ENCODE results near the gene EPS8L3.
A peak's percentile ranks its signal among the peaks of the same experiment; 100 is the strongest.
"Not testable (repeated sequence)": the region's sequence is repeated elsewhere in the genome, so short reads cannot be mapped to it uniquely, and the experiment has no call there.

The EPS8L3 gene

DNA sequence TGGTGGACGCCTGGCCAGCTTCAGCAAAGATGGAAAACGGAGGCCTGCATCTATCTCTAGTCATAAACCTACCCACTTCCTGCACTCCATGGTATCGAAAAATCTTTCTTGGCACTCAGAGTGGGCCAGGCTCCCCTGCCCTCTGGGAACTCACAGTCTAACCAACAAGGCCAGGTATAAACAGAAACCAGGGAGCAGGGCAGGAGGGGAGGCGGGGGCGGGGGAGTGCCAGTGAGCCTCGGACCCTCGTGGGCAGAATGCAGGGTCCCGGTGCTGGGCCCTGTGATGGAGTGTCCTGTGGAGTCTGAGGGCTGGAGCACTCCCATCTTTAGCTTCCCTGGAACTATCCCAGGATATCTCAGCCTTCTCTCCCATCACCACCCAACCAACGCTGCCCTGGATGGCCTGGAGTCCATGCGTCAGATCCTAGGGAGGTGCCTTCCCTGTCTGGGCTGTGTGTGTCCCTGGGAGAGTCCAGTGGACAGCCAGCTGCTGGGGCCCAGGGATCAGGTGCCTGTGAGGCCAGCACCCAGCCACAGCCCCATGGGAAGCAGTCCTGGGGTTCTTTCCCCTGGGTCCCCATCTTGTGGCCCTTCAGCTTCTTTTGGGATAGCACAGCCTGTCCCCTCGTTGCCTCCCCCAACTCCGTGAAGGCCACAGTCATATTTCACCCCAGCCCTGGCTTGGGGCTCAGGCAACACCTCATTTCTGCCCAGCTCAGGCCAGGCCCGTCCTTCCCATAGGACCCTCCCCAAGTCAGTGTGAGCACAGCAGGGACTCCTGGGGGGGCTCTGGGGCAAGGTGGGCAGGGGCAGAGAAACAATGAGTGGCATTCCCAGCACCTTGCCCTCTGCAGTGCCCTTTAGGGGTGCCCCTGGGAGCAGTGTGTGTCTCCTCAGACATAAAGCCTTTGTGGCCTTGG, 1.1 kb upstream of the EPS8L3 start:
- no peak for DNase-seq (ENCODE audit: low read depth in 2 of 2)

DNA sequence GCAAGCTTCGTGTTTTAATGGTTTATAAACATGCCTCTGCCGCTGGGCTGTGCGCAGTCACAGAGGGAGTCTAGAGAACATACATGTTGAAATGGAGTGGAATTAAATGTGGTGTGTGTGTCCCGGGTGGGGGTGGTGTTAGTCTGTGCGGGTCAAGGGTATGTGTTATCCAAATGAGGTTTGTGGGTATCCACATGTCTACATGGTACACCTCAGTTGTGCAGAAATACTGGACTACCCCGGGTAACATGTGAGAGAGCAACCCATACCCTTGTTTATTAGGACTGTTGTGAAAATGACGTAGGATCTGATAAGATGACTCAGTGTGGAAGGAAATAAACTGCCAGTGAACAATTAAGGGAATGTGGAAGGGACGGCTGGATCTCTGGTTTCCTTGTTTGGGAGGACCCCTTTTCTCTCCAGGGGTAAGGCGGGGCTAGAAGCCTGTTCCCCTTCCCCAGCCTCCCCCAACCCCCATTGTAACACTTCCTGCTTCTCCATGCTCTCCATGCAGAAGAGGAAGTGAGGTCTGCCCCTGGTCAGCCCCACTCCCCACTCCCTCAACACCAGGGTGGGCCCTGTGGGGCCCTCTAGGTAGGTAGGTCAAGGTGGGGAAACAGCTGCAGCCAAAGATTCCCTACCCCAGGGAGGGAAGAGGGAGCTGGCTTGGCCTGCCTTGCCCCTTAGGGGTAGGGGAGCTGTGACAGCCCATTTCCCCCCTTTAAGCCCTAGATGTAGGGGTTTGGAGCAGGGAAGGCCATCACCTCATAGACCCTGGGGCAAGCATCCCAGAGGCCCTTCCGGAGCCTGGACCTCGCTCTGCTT, 690 bp downstream of the EPS8L3 start:
- peak in 1 of 2 experiments; percentile 36 for DNase-seq (ENCODE audit: low read depth in 2 of 2)

DNA sequence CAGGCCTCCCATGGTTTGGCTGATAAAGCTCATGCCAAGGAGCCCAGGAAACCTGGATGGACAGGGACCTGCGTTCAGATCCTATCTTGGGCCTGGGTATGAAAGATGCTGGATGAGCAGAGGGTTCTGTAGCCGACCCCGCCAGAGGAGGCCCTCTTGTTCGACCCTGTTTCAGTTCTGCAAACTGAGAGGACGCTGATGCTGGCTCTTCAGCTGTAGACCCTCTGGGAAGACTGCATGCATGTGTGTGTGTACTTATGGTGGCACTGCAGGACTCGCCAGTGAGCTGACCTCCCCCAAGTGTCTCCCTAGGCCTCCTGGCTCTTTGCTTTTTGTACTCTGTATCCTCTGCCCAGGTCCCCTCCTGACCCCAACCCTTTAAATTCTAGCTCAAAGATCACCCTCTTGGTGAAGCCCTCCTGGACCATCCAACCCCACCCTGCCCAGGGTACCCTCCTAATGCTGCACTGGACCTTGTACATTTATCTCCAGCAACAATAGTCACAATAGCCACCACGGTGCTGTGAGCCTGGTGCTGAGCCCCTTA, 1.6 kb downstream of the EPS8L3 start:
- DNase-seq (ENCODE audit: low read depth in 2 of 2): no peak

- DNase-seq (ENCODE audit: low read depth in 2 of 2): no peak
These were observed 2.3 kb downstream of the EPS8L3 start for GRCh38 chr1:109761227-109762038.

GRCh38 chr1:109760581-109761226, 3.0 kb downstream of the EPS8L3 start:
- no peak for DNase-seq (ENCODE audit: low read depth in 2 of 2)

DNA sequence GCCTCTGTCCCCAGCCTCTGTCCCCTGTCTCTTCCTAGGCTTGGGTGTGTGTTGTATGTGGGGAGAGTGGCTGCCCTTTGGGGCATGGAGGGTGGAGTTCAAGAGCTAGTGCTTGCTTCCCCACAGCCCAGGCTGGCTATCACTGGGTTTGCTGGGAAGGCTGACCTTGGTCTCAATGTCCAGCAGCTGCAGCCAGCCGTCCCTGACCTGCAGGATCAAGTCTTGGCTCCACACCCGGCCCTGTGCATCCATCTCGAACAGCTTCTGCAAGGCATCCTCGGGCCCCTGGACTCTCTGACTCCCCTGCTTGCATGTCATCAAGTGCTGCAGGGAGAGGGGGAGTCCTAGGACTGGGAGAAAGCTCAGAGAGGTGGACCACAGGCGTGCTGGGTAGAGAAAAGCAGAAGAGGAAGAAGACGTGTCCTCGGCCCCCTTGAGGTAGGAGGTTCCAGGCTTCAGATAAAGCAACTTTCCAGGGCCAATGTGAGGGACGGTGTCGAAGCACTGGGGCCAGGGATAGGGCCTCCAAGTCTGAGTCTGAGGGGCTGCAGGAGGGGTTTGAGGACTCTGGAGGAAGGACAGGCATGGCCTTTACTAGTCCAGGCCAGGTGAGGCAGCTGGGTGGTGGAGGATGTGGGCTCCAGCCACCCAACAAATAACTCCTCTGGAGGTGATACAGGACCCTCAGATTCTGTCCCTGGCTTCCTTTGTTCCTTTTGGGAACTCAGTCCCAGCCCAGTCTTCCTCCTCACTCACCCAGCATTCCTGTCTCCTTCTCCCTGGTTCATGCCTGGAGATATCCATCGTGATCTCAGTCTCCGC, 4.0 kb downstream of the EPS8L3 start:
- DNase-seq (ENCODE audit: low read depth in 2 of 2): no peak

GRCh38 chr1:109757936-109758786, 5.6 kb downstream of the EPS8L3 start:
- DNase-seq (ENCODE audit: low read depth in 2 of 2): no peak

GRCh38 chr1:109756848-109757521, 6.7 kb downstream of the EPS8L3 start:
- DNase-seq (ENCODE audit: low read depth in 2 of 2): no peak

- not testable (repeated sequence) for DNase-seq (ENCODE audit: low read depth in 2 of 2)
These were observed 7.4 kb downstream of the EPS8L3 start for GRCh38 chr1:109756325-109756724.

DNA sequence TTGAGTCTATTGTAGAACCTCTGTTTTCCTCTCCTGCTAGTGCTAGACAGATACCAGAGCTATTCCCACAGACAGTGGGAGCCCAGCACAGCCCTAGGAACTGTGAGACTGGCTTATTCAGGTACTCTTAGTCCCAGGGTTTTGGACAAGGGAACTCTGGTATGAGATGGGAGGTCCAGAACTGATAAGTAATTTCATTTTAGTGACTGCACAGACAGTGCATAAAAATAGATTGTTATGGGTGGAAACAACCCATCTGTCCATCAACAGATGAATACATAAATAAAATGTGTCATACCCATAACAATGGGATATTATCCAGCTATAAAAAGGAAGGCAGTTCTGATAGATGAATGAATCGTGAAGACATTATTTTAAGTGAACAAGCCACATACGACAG, 9.0 kb downstream of the EPS8L3 start:
- DNase-seq (ENCODE audit: low read depth in 2 of 2): no peak

GRCh38 chr1:109751531-109752260, 12.0 kb downstream of the EPS8L3 start:
- no peak for DNase-seq (ENCODE audit: low read depth in 2 of 2)

- no peak for DNase-seq (ENCODE audit: low read depth in 2 of 2)
These were observed 12.8 kb downstream of the EPS8L3 start for GRCh38 chr1:109750920-109751319.

- DNase-seq (ENCODE audit: low read depth in 2 of 2): no peak
These were observed 13.4 kb downstream of the EPS8L3 start for GRCh38 chr1:109750241-109750882.

- no peak for DNase-seq (ENCODE audit: low read depth in 2 of 2)
These were observed 14.5 kb downstream of the EPS8L3 start for GRCh38 chr1:109749221-109749620.

DNA sequence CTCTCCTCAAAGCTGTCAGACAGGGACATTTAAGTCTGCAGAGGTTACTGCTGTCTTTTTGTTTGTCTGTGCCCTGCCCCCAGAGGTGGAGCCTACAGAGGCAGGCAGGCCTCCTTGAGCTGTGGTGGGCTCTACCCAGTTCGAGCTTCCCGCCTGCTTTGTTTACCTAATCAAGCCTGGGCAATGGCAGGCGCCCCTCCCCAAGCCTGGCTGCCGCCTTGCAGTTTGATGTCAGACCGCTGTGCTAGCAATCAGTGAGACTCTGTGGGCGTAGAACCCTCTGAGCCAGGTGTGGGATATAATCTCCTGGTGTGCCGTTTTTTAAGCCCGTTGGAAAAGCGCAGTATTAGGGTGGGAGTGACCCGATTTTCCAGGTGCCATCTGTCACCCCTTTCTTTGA, 15.4 kb downstream of the EPS8L3 start:
- not testable (repeated sequence) for DNase-seq (ENCODE audit: low read depth in 2 of 2)

DNA sequence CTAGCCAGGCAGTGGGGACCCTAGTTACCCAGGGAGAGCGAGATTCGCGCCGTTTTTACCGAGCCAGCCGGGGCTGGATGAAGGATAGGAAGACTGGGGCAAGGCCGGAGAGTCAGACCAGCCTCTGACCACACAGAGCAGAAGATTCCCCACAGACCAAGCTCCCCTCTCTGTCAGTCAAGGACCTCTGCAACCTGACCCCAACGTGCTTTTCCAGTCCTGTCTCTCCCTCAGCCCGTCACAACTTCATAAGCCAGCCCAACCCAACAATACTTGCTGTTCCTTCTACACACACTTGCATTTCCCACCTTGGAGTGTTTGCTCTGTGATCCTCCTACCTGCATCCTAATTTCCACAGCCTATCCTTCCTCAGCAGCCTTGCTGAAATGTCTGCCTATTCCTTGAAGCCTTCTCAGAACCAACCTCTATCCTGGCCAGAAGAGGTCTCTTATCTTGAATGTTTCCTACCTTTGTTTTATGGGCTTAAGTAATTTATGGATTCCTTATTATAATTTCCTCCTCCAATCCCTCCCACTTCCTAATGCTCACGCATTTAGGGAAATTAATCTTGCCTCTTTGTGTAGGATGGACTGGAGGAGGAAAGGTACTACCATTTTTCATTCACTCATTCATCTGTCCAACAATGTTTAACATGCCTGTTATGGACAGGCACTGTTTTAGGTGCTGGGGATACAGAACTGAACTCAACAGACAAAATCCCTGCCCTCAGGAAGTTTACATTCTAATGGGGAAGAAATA, 22.9 kb downstream of the EPS8L3 start, which contains the start of gene GSTM3:
GSTM3 (minus strand) TSS at position 424 of the 759 bp plus-strand sequence. CDS start 751 bp downstream, outside the sequence.
- no peak for DNase-seq (ENCODE audit: low read depth in 2 of 2)

Measured in fibroblast of skin of left quadriceps (primary cell).